Neural cell (in vitro differentiated cells): ENCODE measurements around the gene MSMB. TPM values are rescaled to one million over a fixed set of nuclear protein-coding genes. Genes with fewer than 3 reads are reported as not detected.

Experiments used
- H2AFZ ChIP-seq: fragments of 200-600, 300-800 bp; sonication (generic), shearing (Covaris generic); 2 replicates; pipeline ENCODE4 v1.6.0; 2014; ENCODE audit warnings: low read depth, mild to moderate bottlenecking, antibody characterized with exemption, low read length, moderate library complexity
- H3F3A ChIP-seq: fragments of 200-600 bp; shearing (Covaris generic); 2 replicates; pipeline ENCODE4 v1.6.1; 2016; ENCODE audit warnings: mild to moderate bottlenecking, moderate library complexity, mixed read lengths, antibody characterized with exemption, low read length; ENCODE audit not compliant: insufficient read depth, poor library complexity, severe bottlenecking
- H3K27ac ChIP-seq: fragments of 200-600, 300-800 bp; sonication (generic), shearing (Covaris generic); 2 replicates; pipeline ENCODE4 v1.5.1; 2014; ENCODE audit warnings: mild to moderate bottlenecking, low read length, moderate library complexity
- H3K27me3 ChIP-seq: fragments of 300-800, 200-600 bp; sonication (generic), shearing (Covaris generic); 2 replicates; pipeline ENCODE4 v1.6.0; 2014; ENCODE audit warnings: mild to moderate bottlenecking, low read depth, low read length, moderate library complexity; ENCODE audit not compliant: insufficient read depth
- H3K36me3 ChIP-seq: fragments of 300-800, 200-600 bp; sonication (generic), shearing (Covaris generic); 2 replicates; pipeline ENCODE4 v1.5.1; 2014; ENCODE audit warnings: mild to moderate bottlenecking, antibody characterized with exemption, low read length, moderate library complexity; ENCODE audit not compliant: insufficient read depth
- H3K4me2 ChIP-seq: fragments of 300-800, 200-600 bp; sonication (generic), shearing (Covaris generic); 2 replicates; pipeline ENCODE4 v1.6.0; 2014; ENCODE audit warnings: mild to moderate bottlenecking, low read length
- H3K4me3 ChIP-seq: fragments of 300-800, 200-600 bp; sonication (generic), shearing (Covaris generic); 2 replicates; pipeline ENCODE4 v1.5.1; 2014; ENCODE audit warnings: mild to moderate bottlenecking, low read length, moderate library complexity
- H3K79me2 ChIP-seq: fragments of 200-600 bp; shearing (Covaris generic); replicated peaks from 2 replicates; pipeline ENCODE4 v1.6.0; 2014; ENCODE audit warnings: mild to moderate bottlenecking, low read length, moderate library complexity; ENCODE audit not compliant: insufficient read depth
- H3K9ac ChIP-seq: fragments of 300-800, 200-600 bp; sonication (generic), shearing (Covaris generic); 2 replicates; pipeline ENCODE4 v1.6.1; 2016; ENCODE audit warnings: mild to moderate bottlenecking, low read length, mixed read lengths
- H3K9me2 ChIP-seq: fragments of 200-600 bp; shearing (Covaris generic); 2 replicates; pipeline ENCODE4 v1.6.1; 2016; ENCODE audit warnings: mild to moderate bottlenecking, low read length, mixed read lengths; ENCODE audit not compliant: insufficient read depth
- H3K9me3 ChIP-seq: fragments of 200-600, 300-800 bp; sonication (generic), shearing (Covaris generic); 2 replicates; pipeline ENCODE4 v1.6.1; 2016; ENCODE audit warnings: mild to moderate bottlenecking, mixed run types, low read length, moderate library complexity, mixed read lengths
- H4K20me1 ChIP-seq: fragments of 200-600 bp; shearing (Covaris generic); 2 replicates; pipeline ENCODE4 v1.6.1; 2016; ENCODE audit warnings: mild to moderate bottlenecking, mixed run types; ENCODE audit not compliant: insufficient read depth
- CTCF ChIP-seq: fragments of 450-650 bp; IDR thresholded peaks from 2 replicates; pipeline ENCODE4 v1.5.1; 2014; ENCODE audit warnings: antibody characterized with exemption, mild to moderate bottlenecking, moderate library complexity; ENCODE audit not compliant: poor library complexity, severe bottlenecking
- EP300 ChIP-seq: fragments of 450-650 bp; conservative IDR thresholded peaks from 2 replicates; pipeline ENCODE4 v1.6.1; 2014; ENCODE audit warnings: antibody characterized with exemption, mild to moderate bottlenecking, moderate library complexity; ENCODE audit not compliant: poor library complexity, severe bottlenecking
- EZH2 ChIP-seq: fragments of 200-600, 300-800 bp; shearing (Covaris generic), sonication (generic); IDR thresholded peaks from 2 replicates; pipeline ENCODE4 v1.6.1; 2014; ENCODE audit warnings: antibody characterized with exemption, low read length, borderline replicate concordance, mild to moderate bottlenecking; ENCODE audit not compliant: insufficient read depth, poor library complexity, severe bottlenecking
- MXI1 ChIP-seq: fragments of 450-650 bp; conservative IDR thresholded peaks from 2 replicates; pipeline ENCODE4 v1.6.1; 2014; ENCODE audit warnings: antibody characterized with exemption, mild to moderate bottlenecking; ENCODE audit not compliant: poor library complexity, severe bottlenecking
- POLR2AphosphoS5 ChIP-seq: IDR thresholded peaks from 2 replicates; pipeline ENCODE4 v1.6.1; 2012
- RAD21 ChIP-seq: fragments of 450-650 bp; conservative IDR thresholded peaks from 2 replicates; pipeline ENCODE4 v1.6.1; 2014; ENCODE audit warnings: antibody characterized with exemption, mild to moderate bottlenecking, moderate library complexity
- REST ChIP-seq: IDR thresholded peaks from 2 replicates; pipeline ENCODE4 v1.6.1; 2012; ENCODE audit warnings: borderline replicate concordance
- SMC3 ChIP-seq: fragments of 450-650 bp; conservative IDR thresholded peaks from 2 replicates; pipeline ENCODE4 v1.6.1; 2014; ENCODE audit warnings: antibody characterized with exemption, mild to moderate bottlenecking, moderate library complexity; ENCODE audit not compliant: poor library complexity
- TAF1 ChIP-seq: IDR thresholded peaks from 2 replicates; pipeline ENCODE4 v1.6.1; 2012; ENCODE audit warnings: low read depth
- polyA plus RNA-seq: library from polyadenylated mRNA; depleted of rRNA; stranded (reverse); fragments of >200 nt; gene quantifications from 2 replicates; pipeline ENCODE4 v1.2.3, GENCODE V29; 2014

MSMB gene
- polyA plus RNA-seq, 1 donor from 2014 or later = not detected

GRCh38 chr10:46026106-46026505, 20.0 kb downstream of the MSMB start:
- Histone ChIP-seq H3K4me2 (no peak overlapping the region), H3K9me3 (no peaks in the 10 kb centered on the region), H3K27ac (no peak overlapping the region), H3F3A (no peaks in the 10 kb centered on the region), H4K20me1 (no peaks in the 10 kb centered on the region), H3K79me2 (peaks cover 65% of the 10 kb centered on the region), H3K27me3 (no peaks in the 10 kb centered on the region), H3K9me2 (no peaks in the 10 kb centered on the region), H3K9ac (no peak overlapping the region), H2AFZ (no peak overlapping the region), H3K4me3 (no peak overlapping the region), H3K36me3 (no peaks in the 10 kb centered on the region)
- TF ChIP-seq TAF1 (no peak), EZH2 (no peak), EP300 (no peak), RAD21 (no peak), MXI1 (no peak), CTCF (no peak), REST (no peak), SMC3 (no peak), POLR2AphosphoS5 (no peak)

GRCh38 chr10:46025406-46025805, 20.7 kb downstream of the MSMB start:
- H3K36me3 ChIP-seq = no peaks in the 10 kb centered on the region
- no peak overlapping the region for H3K27ac ChIP-seq
- no peaks in the 10 kb centered on the region for H3K9me2 ChIP-seq
- no peaks in the 10 kb centered on the region for H4K20me1 ChIP-seq
- no peaks in the 10 kb centered on the region for H3K9me3 ChIP-seq
- H3K27me3 ChIP-seq = no peaks in the 10 kb centered on the region
- H2AFZ ChIP-seq = no peak overlapping the region
- TF ChIP-seq CTCF (no peak), SMC3 (no peak), EP300 (no peak), MXI1 (no peak), EZH2 (no peak), POLR2AphosphoS5 (no peak), RAD21 (no peak), TAF1 (no peak), REST (no peak)
- H3K9ac ChIP-seq = no peak overlapping the region
- no peak overlapping the region for H3K4me3 ChIP-seq
- H3K79me2 ChIP-seq = peaks cover 72% of the 10 kb centered on the region
- H3F3A ChIP-seq = no peaks in the 10 kb centered on the region
- H3K4me2 ChIP-seq = no peak overlapping the region
